ENCODE results near the gene FAHD1. TPM values are rescaled to one million over a fixed set of nuclear protein-coding genes. Genes with fewer than 3 reads are reported as not detected.

The FAHD1 gene
- polyA plus RNA-seq, 2 donors, result 26.6 to 40.5 TPM

- 91 to 92% methylated on average over 12 of the region's 12 CpGs for WGBS, 2 donors
- Histone ChIP-seq H3K27me3 (ENCODE audit: control insufficient read depth in 1 of 2, insufficient read depth in 2 of 2, low read length in 2 of 2) (no peaks in the 10 kb centered on the region), H3K4me3 (ENCODE audit: low read depth in 1 of 2, low read length in 2 of 2) (no peak overlapping the region), H3K9me3 (ENCODE audit: control insufficient read depth in 2 of 2, insufficient read depth in 1 of 2, low read depth in 1 of 2, low read length in 1 of 2) (no peaks in the 10 kb centered on the region), H3K4me1 (ENCODE audit: control insufficient read depth in 2 of 2, insufficient read depth in 2 of 2, low read length in 1 of 2) (peaks cover 0 to 9% of the 10 kb centered on the region in 2 donors), H3K27ac (ENCODE audit: low read depth in 2 of 2, low read length in 1 of 2) (no peak overlapping the region), H3K36me3 (ENCODE audit: control insufficient read depth in 2 of 2, insufficient read depth in 2 of 2, low read length in 1 of 2) (peaks cover 0 to 53% of the 10 kb centered on the region in 2 donors)
Measured at GRCh38 chr16:1820946-1821290, 6.1 kb upstream of the FAHD1 start.

- H3K9me3 ChIP-seq (ENCODE audit: control insufficient read depth in 2 of 2, insufficient read depth in 1 of 2, low read depth in 1 of 2, low read length in 1 of 2), result no peaks in the 10 kb centered on the region
- H3K4me1 ChIP-seq (ENCODE audit: control insufficient read depth in 2 of 2, insufficient read depth in 2 of 2, low read length in 1 of 2), result peaks cover 0 to 11% of the 10 kb centered on the region in 2 donors
- H3K27me3 ChIP-seq (ENCODE audit: control insufficient read depth in 1 of 2, insufficient read depth in 2 of 2, low read length in 2 of 2), result no peaks in the 10 kb centered on the region
- H3K36me3 ChIP-seq (ENCODE audit: control insufficient read depth in 2 of 2, insufficient read depth in 2 of 2, low read length in 1 of 2), result peaks cover 0 to 44% of the 10 kb centered on the region in 2 donors
- no peak overlapping the region for H3K27ac ChIP-seq (ENCODE audit: low read depth in 2 of 2, low read length in 1 of 2)
- 89 to 90% methylated on average over 22 to 24 of the region's 24 CpGs for WGBS, 2 donors
- H3K4me3 ChIP-seq (ENCODE audit: low read depth in 1 of 2, low read length in 2 of 2), result no peak overlapping the region
Measured at GRCh38 chr16:1821861-1822611, 5.0 kb upstream of the FAHD1 start.

GRCh38 chr16:1822801-1823200 lies 4.2 kb upstream of the FAHD1 start:
- WGBS, 2 donors, result 93 to 94% methylated on average over 16 of the region's 16 CpGs
- Histone ChIP-seq H3K4me1 (ENCODE audit: control insufficient read depth in 2 of 2, insufficient read depth in 2 of 2, low read length in 1 of 2) (peaks cover 0 to 14% of the 10 kb centered on the region in 2 donors), H3K9me3 (ENCODE audit: control insufficient read depth in 2 of 2, insufficient read depth in 1 of 2, low read depth in 1 of 2, low read length in 1 of 2) (no peaks in the 10 kb centered on the region), H3K27me3 (ENCODE audit: control insufficient read depth in 1 of 2, insufficient read depth in 2 of 2, low read length in 2 of 2) (no peaks in the 10 kb centered on the region), H3K27ac (ENCODE audit: low read depth in 2 of 2, low read length in 1 of 2) (no peak overlapping the region), H3K4me3 (ENCODE audit: low read depth in 1 of 2, low read length in 2 of 2) (no peak overlapping the region), H3K36me3 (ENCODE audit: control insufficient read depth in 2 of 2, insufficient read depth in 2 of 2, low read length in 1 of 2) (peaks cover 0 to 39% of the 10 kb centered on the region in 2 donors)

- Histone ChIP-seq H3K9me3 (ENCODE audit: control insufficient read depth in 2 of 2, insufficient read depth in 1 of 2, low read depth in 1 of 2, low read length in 1 of 2) (no peaks in the 10 kb centered on the region), H3K4me1 (ENCODE audit: control insufficient read depth in 2 of 2, insufficient read depth in 2 of 2, low read length in 1 of 2) (peaks cover 0 to 14% of the 10 kb centered on the region in 2 donors), H3K27me3 (ENCODE audit: control insufficient read depth in 1 of 2, insufficient read depth in 2 of 2, low read length in 2 of 2) (no peaks in the 10 kb centered on the region), H3K4me3 (ENCODE audit: low read depth in 1 of 2, low read length in 2 of 2) (no peak overlapping the region), H3K27ac (ENCODE audit: low read depth in 2 of 2, low read length in 1 of 2) (no peak overlapping the region), H3K36me3 (ENCODE audit: control insufficient read depth in 2 of 2, insufficient read depth in 2 of 2, low read length in 1 of 2) (peaks cover 0 to 32% of the 10 kb centered on the region in 2 donors)
- WGBS, 2 donors, result 62 to 65% methylated on average over 9 of the region's 9 CpGs
Measured at GRCh38 chr16:1823821-1824220, 3.2 kb upstream of the FAHD1 start.

DNA sequence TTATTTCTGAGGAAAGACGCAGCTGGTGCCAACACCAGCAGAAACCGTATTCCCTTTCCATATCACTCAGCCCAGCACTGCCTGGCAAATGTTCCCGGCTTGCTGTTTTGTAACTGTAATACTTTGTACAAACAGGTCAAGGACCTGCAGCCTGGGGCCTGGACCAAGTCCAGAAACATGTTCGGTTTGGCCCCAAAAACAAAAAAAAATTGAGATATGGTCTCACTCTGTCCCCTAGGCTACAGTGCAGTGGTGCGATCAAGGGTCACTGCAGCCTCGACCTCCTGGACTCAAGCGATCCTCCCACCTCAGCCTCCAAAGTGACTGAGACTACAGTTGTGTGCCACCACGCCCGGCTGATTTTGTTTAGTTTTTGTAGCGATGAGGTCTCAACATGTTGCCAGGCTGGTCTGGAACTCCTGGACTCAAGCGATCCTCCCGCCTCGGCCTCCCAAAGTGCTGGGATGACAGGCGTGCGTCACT lies 1.6 kb upstream of the FAHD1 start:
- peaks cover 0 to 23% of the 10 kb centered on the region in 2 donors for H3K36me3 ChIP-seq (ENCODE audit: control insufficient read depth in 2 of 2, insufficient read depth in 2 of 2, low read length in 1 of 2)
- H3K4me1 ChIP-seq (ENCODE audit: control insufficient read depth in 2 of 2, insufficient read depth in 2 of 2, low read length in 1 of 2), result peaks cover 0 to 14% of the 10 kb centered on the region in 2 donors
- peak overlapping the region; percentile 85 to 97 for H3K4me3 ChIP-seq (ENCODE audit: low read depth in 1 of 2, low read length in 2 of 2)
- H3K9me3 ChIP-seq (ENCODE audit: control insufficient read depth in 2 of 2, insufficient read depth in 1 of 2, low read depth in 1 of 2, low read length in 1 of 2), result no peaks in the 10 kb centered on the region
- WGBS, 2 donors, result 54 to 61% methylated on average over 15 of the region's 15 CpGs
- peak overlapping the region in 1 of 2 donors; percentile 94 for H3K27ac ChIP-seq (ENCODE audit: low read depth in 2 of 2, low read length in 1 of 2)
- no peaks in the 10 kb centered on the region for H3K27me3 ChIP-seq (ENCODE audit: control insufficient read depth in 1 of 2, insufficient read depth in 2 of 2, low read length in 2 of 2)

DNA sequence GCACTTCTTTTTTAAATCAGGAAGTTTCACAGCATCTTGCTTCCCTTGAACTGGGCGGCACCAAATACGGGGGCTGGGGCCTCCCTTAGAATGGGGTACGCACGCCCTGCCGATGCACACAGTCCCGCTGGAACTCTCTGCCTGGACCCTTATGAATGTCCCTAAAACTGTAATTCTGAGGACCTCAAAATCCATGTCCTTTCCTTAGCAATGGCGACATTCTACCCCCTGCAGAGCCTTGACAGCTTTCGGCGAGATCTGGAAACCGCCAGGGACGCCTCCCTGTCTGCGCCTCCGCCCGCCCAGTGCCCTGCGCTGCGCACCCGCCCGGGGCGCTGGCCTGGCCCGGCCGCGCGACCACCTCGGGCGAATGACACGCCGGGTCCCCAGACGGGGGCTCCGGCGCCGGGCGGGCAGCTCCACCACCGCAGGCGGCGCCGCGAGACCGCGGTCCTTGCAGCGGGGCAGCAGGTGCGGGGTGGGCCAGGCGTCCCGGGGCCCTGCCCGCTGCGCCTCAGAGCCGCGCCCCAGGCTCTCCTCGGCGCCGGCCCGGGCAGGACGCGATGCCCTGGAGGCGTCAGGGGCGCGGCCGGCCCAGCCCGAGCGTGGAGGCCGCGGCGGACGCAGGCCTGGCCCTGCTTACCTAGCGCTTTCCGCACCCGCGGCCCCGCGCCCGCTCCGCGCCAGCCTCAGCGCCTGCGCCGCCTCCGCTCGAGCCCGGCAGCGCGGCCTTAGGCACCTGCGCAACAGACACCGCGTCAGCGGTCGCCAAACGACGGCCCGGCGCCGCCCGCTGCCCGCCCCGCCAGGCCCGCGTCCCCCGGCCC lies 929 bp upstream of the FAHD1 start:
- no peaks in the 10 kb centered on the region for H3K9me3 ChIP-seq (ENCODE audit: control insufficient read depth in 2 of 2, insufficient read depth in 1 of 2, low read depth in 1 of 2, low read length in 1 of 2)
- H3K27me3 ChIP-seq (ENCODE audit: control insufficient read depth in 1 of 2, insufficient read depth in 2 of 2, low read length in 2 of 2), result no peaks in the 10 kb centered on the region
- peak overlapping the region; percentile 85 to 97 for H3K4me3 ChIP-seq (ENCODE audit: low read depth in 1 of 2, low read length in 2 of 2)
- H3K4me1 ChIP-seq (ENCODE audit: control insufficient read depth in 2 of 2, insufficient read depth in 2 of 2, low read length in 1 of 2), result peaks cover 0 to 14% of the 10 kb centered on the region in 2 donors
- H3K27ac ChIP-seq (ENCODE audit: low read depth in 2 of 2, low read length in 1 of 2), result peak overlapping the region; percentile 91 to 94
- WGBS, 2 donors, result 1 to 3% methylated on average over 42 to 96 of the region's 96 CpGs
- H3K36me3 ChIP-seq (ENCODE audit: control insufficient read depth in 2 of 2, insufficient read depth in 2 of 2, low read length in 1 of 2), result peaks cover 0 to 17% of the 10 kb centered on the region in 2 donors

GRCh38 chr16:1828645-1829410 lies 1.8 kb downstream of the FAHD1 start:
- WGBS, 2 donors, result 58 to 69% methylated on average over 11 of the region's 11 CpGs
- no peak overlapping the region for H3K27ac ChIP-seq (ENCODE audit: low read depth in 2 of 2, low read length in 1 of 2)
- H3K4me1 ChIP-seq (ENCODE audit: control insufficient read depth in 2 of 2, insufficient read depth in 2 of 2, low read length in 1 of 2), result peaks cover 0 to 14% of the 10 kb centered on the region in 2 donors
- H3K4me3 ChIP-seq (ENCODE audit: low read depth in 1 of 2, low read length in 2 of 2), result peak overlapping the region in 1 of 2 donors; percentile 85
- no peaks in the 10 kb centered on the region for H3K9me3 ChIP-seq (ENCODE audit: control insufficient read depth in 2 of 2, insufficient read depth in 1 of 2, low read depth in 1 of 2, low read length in 1 of 2)
- H3K36me3 ChIP-seq (ENCODE audit: control insufficient read depth in 2 of 2, insufficient read depth in 2 of 2, low read length in 1 of 2), result peaks cover 0 to 7% of the 10 kb centered on the region in 2 donors
- H3K27me3 ChIP-seq (ENCODE audit: control insufficient read depth in 1 of 2, insufficient read depth in 2 of 2, low read length in 2 of 2), result no peaks in the 10 kb centered on the region

DNA sequence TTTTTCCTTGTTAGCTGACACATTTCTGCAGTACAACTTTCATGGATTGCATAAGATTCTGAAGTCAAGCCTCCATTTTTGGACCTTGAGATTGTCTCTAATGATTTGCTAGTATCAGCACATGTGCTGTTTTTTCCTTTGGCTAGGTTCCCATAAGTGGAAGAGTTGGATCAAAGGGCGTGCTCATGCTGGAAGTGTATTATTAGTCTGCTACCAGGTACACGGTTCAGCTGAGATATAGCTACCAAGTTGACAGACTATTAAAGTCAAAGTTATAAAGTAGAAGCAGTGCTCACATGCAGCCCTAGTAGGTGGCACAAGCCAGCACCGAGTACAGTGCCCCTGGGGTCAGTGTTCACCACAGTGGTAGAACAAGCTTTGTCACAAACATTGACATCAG lies 3.2 kb downstream of the FAHD1 start:
- peak overlapping the region in 1 of 2 donors; percentile 6 for H3K27ac ChIP-seq (ENCODE audit: low read depth in 2 of 2, low read length in 1 of 2)
- WGBS, 2 donors, result 43 to 45% methylated on average over 3 of the region's 3 CpGs
- no peaks in the 10 kb centered on the region for H3K9me3 ChIP-seq (ENCODE audit: control insufficient read depth in 2 of 2, insufficient read depth in 1 of 2, low read depth in 1 of 2, low read length in 1 of 2)
- H3K4me1 ChIP-seq (ENCODE audit: control insufficient read depth in 2 of 2, insufficient read depth in 2 of 2, low read length in 1 of 2), result peaks cover 0 to 12% of the 10 kb centered on the region in 2 donors
- peaks cover 0 to 6% of the 10 kb centered on the region in 2 donors for H3K36me3 ChIP-seq (ENCODE audit: control insufficient read depth in 2 of 2, insufficient read depth in 2 of 2, low read length in 1 of 2)
- no peaks in the 10 kb centered on the region for H3K27me3 ChIP-seq (ENCODE audit: control insufficient read depth in 1 of 2, insufficient read depth in 2 of 2, low read length in 2 of 2)
- H3K4me3 ChIP-seq (ENCODE audit: low read depth in 1 of 2, low read length in 2 of 2), result no peak overlapping the region
